AG09309 (cell line): ENCODE data around the gene UBE2QL1.

ENCODE experiments used
- DNase-seq: peaks from one replicate; pipeline ENCODE4 v3.0.0-alpha.2; 2010; ENCODE audit warnings: low read depth
- H3K4me3 ChIP-seq: 2 replicates; pipeline ENCODE4 v1.5.1; 2011; ENCODE audit warnings: mild to moderate bottlenecking, low read depth, low read length, moderate library complexity; ENCODE audit not compliant: control insufficient read depth
- TF ChIP-seq, protein P1 (sequence below): IDR thresholded peaks from 2 replicates; pipeline ENCODE4 v1.5.1; 2011; ENCODE audit warnings: mild to moderate bottlenecking, low read depth, low read length, inconsistent platforms; ENCODE audit not compliant: insufficient read depth, control insufficient read depth; ENCODE audit errors: missing control alignments

Gene UBE2QL1

DNA sequence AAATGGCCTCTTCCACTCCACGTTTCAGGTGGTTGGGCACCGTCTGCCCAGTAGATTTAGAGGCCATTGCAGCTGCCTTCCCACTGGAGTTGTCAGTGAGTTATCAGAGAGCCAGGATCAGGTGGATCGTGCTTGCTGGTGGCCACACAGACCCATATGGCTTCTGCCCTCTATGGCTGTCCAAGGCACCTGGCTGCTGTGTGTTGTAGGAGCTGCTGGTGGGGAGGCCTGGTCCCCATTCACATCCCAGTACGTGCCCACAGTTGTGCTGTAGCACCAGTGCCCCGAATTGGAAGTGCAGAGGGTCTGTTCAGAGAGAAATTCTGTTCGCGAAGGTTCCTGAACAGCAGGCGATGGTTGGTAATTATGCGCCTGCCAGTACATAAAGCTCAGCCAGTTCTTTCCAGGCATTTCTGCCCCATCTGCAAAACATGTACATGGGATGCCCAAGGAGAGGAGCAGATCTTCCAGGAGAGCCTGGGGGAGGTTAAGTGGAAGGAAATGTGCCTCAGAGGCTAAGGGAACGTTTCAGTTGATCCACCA, 41.1 kb downstream of the UBE2QL1 start:
- TF ChIP-seq, protein P1, sequence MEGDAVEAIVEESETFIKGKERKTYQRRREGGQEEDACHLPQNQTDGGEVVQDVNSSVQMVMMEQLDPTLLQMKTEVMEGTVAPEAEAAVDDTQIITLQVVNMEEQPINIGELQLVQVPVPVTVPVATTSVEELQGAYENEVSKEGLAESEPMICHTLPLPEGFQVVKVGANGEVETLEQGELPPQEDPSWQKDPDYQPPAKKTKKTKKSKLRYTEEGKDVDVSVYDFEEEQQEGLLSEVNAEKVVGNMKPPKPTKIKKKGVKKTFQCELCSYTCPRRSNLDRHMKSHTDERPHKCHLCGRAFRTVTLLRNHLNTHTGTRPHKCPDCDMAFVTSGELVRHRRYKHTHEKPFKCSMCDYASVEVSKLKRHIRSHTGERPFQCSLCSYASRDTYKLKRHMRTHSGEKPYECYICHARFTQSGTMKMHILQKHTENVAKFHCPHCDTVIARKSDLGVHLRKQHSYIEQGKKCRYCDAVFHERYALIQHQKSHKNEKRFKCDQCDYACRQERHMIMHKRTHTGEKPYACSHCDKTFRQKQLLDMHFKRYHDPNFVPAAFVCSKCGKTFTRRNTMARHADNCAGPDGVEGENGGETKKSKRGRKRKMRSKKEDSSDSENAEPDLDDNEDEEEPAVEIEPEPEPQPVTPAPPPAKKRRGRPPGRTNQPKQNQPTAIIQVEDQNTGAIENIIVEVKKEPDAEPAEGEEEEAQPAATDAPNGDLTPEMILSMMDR = no peak
- no peak for DNase-seq
- no peak overlapping the region for H3K4me3 ChIP-seq

DNA sequence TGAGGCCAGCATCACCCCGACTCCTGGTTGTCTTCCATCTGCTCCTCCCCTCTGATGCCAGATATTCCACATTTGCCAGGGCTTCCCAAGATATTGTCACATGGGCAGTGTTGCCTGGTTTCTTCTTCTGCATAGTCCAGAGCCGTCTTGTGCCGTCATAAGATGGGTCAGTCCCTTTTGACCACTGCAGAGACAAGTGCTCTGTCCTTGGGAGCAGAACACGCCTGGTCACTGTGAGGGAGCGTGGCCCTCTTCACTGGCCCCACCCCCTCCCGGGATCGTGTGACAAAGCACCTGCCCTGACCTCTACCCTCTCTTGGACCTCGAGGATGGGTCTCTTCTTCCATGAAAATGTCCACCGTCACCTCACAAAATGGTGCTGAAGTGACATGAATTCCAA, 41.6 kb downstream of the UBE2QL1 start:
- DNase-seq = no peak
- no peak overlapping the region for H3K4me3 ChIP-seq
- TF ChIP-seq, protein P1 = no peak

GRCh38 chr5:6490693-6491092, 42.0 kb downstream of the UBE2QL1 start:
- no peak for DNase-seq
- H3K4me3 ChIP-seq = no peak overlapping the region
- TF ChIP-seq, protein P1 = no peak

GRCh38 chr5:6491196-6491918, 42.7 kb downstream of the UBE2QL1 start:
- DNase-seq = no peak
- no peak overlapping the region for H3K4me3 ChIP-seq
- TF ChIP-seq, protein P1 = no peak

DNA sequence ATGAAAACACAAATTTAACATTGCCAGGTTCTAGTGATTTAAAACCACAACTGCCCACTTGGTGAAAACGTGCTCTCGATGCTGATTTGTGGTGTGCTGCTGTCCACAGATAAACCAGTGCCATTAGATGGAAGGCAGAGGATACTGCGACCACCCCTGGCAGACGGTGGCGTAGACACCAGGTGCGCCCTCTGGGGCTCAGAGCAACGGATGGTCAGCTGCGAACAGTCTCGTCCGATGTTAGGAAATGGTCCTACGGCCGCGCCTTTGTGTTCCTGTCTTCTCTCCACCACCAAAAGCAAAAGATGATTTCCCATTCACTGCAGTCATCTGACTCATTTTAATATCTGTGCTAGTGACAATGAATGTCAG, 43.2 kb downstream of the UBE2QL1 start:
- no peak for DNase-seq
- H3K4me3 ChIP-seq = no peak overlapping the region
- TF ChIP-seq, protein P1 = no peak

- H3K4me3 ChIP-seq = no peak overlapping the region
- TF ChIP-seq, protein P1 = no peak
- DNase-seq = no peak
Measured at GRCh38 chr5:6492934-6493333, 44.3 kb downstream of the UBE2QL1 start.
